GM19351 (cell line): ENCODE data around the gene DEXI.
"Not testable (repeated sequence)": the region's sequence is repeated elsewhere in the genome, so short reads cannot be mapped to it uniquely, and the experiment has no call there.

Experiments
- ATAC-seq: cut with Tn5 transposase; IDR thresholded peaks from one replicate; pipeline ENCODE4 v1.9.1; 2021; ENCODE audit warnings: mild to moderate bottlenecking, moderate library complexity; ENCODE audit not compliant: unreplicated experiment

Gene DEXI

DNA sequence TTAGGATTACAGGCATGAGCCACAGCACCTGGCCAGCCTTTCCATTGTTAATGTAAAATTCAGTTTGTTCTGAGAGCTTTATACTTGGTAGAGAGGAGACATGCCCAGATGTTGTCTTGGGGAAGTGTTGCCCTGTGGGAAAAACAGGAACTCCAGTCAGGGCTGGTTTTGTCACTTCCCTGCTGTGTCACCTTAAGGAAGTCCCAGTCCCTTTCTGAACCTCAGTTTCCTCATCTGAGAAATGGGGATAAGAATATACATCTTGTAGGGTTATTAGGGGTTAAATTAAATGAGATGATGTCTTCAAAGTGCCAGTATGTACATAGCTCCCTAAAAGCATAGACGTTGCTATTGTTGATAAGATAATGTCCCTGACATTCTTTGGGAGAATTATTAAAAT, 27.3 kb upstream of the DEXI start:
- no peak for ATAC-seq

DNA sequence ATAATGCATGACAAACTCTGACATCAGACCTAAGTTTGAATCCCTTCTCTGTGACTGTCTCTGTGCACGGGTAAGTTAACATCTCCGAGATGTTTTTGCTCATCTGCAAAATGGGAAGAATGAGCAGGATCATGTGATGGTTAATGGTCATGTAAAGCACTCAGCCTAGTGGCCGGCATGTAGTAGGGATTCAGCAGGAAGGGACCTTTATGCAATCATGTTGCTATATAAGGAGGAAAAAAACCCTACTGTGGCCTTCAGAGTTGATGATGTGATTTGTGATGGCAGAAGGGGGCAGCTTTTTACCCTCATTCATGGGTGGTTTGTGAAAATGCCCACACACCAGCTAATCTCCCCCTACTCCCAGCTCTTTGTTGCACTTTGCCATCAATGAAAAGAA, 26.2 kb upstream of the DEXI start:
- no peak for ATAC-seq

DNA sequence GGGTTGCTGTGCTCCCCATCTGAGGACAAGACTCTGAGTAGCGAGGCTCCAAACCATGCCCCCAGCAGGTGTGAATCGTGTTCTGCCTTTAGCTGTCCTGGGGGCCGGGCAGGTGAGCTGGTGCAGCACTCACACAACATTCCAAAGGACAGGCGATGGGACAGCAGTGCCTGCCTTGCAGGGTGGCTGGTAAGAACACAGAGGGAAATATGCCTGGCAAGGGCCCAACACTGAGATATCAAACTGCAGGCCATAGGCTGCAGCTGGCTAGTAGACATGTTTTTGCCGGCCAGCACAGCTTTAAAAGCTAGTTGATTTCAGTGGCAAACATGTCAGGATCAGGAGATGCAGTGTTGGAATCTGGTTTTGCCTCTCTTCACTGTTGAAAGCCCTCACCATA, 25.7 kb upstream of the DEXI start:
- ATAC-seq = no peak

DNA sequence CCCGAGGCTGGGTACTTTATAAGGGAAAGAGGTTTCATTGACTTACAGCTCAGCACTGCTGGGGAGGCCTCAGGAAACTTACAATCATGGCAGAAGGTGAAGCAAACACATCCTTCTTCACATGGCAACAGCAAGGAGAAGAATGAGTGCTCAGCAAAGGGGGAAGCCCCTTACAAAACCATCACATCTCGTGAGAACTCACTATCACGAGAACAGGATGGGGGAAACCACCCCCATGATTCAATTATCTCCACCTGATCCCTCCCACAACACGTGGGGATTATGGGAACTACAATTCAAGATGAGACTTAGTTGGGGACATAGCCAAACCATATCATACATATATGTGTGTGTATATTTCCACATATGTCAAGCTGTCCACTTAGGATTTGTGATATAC, 24.3 kb upstream of the DEXI start:
- not testable (repeated sequence) for ATAC-seq

DNA sequence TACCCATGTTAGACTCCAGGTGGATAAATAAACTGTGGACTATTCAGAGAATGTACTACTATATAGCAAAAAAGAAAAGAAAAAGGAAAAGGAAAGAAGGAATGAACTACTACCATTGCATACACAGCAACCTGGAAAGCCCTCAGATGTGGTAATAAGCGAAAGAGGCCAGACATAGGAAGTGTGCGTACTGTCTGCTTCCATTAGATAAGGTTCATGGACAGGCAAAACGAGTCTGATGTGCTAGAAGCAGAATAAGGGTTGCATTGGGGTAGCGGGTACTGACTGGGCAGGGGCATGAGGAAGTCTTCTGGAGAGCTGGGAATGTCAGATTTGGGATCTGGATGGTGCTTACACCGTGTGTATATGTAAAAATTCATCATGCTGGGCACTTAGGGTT, 23.9 kb upstream of the DEXI start:
- ATAC-seq = no peak

DNA sequence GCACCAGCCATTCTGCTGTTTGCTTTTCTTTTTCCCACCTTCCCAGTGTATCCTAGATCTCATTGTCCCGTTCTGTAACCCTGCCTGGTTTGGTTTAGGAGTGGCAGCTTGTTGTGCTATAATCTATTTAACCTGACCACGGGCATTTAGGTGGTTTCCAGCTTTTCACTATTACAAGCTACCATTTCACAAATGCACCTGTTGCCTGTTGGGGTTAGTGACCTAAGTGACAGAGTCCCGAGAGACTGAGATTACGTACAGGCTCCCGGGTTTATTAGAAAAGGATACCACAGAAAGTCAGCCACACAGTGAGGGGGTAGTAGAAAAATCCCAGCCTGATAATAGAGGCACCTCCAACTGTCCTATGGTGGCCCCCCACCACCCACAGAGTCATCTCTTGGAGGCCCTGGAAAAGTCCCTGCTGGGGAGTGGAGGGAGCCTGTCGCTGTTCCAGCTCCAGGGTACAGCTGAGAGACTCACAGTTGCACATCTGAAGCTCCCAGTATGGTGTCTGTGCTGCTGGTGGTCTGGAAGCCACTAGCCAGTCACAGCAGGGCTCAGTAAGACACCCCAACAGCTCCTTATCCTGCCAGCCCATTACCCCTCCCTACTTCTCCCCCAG, 23.3 kb upstream of the DEXI start:
- ATAC-seq = peak; percentile 67

DNA sequence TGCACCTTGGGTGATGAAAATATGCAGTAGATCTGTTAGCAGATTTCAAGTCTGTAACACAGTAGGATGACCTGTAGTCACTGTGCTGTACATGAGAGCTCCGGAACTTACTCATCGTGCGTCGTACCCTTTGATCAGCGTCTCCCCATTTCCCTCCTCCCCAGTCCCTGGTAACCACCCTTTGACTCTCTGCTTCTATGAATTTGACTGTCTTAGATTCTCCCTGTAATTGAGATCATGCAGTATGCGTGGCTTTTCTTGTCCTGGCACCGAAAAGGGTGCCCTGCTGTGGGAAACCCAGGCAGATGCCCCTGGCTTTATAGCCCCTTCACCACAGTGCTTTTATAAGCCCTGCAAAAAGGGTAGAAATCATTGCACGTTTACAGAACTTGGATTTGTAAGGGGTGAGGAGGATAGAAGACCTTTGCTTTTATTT, 22.6 kb upstream of the DEXI start:
- ATAC-seq = peak; percentile 58

DNA sequence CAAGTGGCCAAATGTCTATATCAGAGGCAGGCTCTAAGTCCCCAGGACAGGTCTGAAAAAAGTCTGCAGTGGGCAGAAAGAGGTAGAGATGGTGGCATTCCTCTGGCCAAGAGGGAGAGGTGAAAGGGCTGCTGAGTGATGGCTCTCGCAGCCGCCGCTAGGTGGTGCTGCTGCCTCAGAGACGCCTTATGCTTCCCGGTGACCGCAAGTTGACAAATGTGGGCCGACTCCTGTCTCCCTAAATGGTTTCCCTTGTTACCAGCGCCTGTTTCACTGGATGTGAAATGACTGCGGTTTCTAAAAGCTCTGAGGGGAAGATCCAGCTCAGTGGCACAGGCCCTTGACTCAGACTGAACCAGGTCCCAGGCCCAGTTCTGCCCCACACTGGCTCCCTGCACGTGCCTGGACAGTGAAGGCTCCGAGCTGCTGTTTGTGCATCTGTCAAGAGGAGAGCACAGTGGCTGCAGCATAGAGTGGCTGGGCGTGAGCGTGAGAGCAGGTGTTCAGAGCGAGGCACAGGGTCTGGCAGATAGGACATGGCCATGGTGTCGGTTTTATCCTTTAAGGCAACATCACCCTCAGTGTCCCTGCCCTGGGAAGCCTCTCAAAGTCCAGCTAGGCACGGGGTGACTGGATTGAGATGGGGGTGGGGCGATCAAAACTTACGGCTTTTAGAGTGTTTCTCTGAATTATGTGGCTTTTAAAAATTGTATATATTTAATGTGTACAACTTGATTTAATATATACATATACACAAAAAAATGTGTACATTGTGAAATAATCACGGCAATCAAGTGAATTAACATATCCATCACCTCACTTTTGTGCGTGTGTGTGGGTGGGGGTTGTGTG, 22.0 kb upstream of the DEXI start:
- peak; percentile 42 for ATAC-seq

DNA sequence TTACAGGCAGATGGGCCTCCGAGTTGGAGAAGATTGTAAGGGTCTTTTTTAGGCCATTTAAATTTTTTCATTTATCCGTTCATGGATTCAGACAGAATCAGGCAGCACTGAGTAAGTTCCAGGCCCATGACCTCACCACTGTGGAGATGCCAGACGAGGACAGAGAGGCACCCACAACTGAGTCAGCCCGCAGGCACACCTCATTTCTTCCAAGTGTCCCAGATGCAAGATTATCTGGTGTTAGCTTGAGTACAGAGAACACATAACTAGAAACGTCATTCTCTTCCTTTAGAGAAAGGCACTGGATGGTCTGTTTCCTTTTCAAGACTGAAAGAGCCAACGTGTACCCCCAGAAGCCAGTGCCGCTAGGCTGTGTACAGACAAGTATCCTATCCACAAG, 19.0 kb upstream of the DEXI start:
- no peak for ATAC-seq

DNA sequence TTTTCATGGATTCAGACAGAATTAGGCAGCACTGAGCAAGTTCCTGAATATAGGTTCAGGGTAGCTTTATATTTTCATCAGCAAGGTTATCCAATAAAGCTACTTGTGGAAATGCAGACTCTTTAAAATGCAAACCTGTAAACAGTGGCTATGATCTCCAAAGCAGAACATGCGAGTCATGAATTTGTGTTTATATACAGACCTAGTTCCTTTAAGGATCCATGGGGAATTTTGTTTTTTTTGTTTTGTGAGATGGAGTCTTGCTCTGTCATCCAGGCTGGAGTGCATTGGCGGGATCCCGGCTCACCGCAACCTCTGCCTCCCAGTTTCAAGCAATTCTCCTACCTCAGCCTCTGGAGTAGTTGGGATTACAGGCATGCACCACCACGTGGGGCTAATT, 16.9 kb upstream of the DEXI start:
- ATAC-seq = no peak

DNA sequence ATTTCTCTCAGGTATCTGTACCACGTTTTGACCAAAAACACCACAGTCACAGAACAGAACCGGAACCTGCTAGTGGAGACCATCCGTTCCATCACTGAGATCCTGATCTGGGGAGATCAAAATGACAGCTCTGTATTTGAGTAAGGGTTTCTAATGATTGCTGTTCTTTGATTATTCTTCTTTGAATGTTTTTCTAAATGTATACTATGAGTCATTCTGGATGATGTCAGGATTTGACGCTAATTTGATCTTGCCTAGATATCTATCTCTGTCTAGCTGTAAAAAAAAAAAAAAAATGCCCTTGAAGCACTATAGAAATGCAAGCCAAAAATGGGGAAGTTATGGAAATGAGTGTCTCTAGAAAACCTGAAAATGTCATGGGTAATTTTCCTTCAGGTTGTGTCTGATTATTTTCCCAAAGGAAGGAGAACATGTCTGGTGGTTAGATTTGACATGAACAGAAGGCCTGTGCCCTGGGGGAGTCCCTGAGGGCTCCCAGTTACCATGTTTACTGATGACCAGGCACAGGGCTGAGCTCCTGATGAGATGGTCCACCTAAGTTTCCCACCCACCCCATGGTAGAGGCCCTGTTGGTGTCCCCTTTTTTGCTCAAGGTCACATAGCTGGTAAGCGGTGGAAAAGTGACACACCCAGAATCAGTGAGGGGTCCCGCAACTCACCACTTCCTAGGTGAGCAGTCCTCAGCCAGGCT, 15.7 kb upstream of the DEXI start:
- no peak for ATAC-seq

DNA sequence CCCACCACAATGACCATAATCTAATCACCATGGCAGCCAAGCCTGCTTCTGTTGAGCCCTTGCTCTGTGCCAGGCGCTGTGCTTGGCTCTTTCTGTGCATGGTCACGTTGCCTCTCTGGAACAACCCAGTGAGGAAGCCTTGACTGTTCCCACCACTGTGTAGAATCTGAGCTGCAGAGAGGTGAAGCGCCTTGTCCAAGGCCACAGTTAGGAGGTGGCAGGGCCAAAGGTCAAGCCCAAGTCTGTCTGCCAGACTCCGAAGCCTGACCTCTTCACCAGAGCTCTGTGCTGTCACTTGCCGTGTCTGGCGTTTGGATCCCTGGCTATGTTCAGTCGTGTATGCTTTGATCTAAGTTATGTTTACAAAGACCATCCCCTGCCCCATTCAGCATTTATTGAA, 12.6 kb upstream of the DEXI start:
- ATAC-seq = no peak

DNA sequence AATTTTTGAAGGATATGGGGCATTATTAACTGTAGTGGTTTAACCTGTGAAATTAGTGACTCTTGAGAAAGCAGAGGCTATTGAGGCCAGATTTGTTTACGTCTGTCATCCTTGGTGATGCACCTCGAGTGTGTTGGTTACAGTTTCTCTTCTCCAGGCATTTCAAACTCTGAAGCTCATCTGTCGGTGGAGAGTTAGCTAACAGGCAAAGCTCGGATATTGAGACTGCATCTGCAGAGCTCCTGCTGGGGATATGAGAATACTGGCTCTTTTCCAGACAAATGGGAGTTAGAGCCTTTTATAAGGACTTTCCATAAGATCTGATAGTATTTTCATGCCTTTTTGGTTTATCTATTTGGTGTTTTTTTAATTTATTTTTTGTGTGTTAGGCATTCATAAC, 8.8 kb upstream of the DEXI start:
- ATAC-seq = no peak

DNA sequence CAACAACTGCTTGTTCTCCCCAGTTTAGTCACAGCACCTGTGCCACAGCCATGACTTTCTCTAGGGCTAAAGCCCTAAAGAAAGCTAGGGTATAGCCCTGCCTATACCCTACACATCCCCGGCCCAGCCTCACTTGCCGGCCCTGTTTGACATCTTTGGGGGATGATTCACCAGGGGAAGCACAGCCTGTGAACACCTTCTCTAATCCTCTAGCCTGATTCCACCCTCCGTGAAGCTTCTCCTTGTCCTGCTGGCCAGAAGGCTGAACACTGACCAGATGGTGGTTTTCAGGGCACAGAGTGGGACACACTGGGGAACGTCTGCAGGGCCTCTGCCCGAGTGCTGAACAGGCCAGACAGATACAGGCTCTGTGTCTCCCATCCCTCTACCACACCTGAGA, 8.1 kb upstream of the DEXI start:
- ATAC-seq = no peak

DNA sequence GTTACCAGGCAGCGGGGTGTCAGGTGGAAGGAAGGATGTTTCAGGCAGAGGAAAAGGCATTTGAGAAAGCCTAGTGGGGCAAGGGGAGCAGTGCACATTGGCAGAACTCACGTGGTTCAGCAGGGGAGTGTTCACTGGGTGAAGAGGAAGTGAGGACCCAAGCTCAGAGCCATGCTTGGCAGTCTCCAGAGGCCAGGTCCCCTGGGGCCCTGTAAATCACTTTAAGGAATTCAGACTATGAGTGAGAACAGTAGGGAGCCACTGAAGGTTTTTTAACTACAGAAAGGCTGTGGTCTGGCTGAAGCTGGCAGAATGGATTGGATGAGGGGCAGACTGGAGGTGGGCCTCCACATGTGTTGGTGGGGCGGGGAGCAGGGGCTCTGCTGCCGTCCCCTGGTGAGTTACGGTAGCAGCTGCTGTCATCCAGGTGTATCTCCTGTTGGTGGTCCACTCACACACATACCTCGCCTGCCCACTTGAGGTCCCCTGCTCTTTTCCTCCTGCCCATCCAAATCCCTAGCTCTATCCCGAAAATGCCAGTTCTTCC, 7.2 kb upstream of the DEXI start:
- ATAC-seq = peak; percentile 80

DNA sequence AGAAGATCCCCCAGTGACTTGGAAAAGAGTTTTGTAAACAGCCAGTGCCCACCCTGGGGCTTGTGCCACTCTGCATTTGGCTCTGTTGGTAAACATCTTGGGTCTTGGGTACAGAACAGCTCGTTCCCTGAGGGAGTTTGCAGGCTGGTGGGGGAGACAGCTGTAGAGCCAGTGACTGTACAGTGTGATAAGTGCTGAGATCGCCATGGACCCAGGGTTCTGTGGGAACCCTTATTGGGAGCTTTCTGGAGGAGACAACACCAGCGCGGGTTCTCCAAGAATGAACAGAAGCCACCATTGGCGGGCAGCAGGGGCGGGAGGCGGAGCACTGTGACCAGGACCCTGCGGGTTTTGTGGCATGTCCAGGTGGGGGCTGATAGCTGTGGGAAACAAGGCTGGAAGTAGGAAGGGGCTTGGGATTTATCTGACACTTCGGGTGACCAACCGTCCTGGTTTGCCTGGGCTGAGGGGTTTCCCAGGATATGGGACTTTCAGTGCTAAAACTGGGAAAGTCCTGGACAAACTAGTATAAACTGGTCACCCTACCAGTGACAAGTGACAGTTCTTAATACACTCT, 5.0 kb upstream of the DEXI start:
- ATAC-seq = no peak

DNA sequence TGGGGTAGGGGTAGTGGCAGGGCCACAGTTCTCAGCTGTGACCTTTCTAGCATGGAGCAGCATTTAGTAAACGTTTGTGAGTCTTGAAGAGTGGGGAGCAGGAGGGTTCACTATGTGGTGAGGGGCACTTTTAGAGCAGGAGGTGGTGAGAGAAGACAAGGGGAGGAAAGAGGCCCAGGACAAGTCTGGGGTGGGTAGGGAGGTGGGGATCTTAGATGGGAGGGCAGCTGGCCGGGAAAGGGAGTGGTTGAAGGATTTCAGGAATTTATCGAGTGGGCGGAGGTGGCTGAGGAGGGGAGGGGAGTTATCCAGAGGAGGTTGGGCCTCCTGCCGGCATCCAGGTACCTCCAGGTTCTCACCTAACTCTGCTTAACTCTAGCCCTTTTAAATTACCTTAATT, 4.0 kb upstream of the DEXI start:
- no peak for ATAC-seq

DNA sequence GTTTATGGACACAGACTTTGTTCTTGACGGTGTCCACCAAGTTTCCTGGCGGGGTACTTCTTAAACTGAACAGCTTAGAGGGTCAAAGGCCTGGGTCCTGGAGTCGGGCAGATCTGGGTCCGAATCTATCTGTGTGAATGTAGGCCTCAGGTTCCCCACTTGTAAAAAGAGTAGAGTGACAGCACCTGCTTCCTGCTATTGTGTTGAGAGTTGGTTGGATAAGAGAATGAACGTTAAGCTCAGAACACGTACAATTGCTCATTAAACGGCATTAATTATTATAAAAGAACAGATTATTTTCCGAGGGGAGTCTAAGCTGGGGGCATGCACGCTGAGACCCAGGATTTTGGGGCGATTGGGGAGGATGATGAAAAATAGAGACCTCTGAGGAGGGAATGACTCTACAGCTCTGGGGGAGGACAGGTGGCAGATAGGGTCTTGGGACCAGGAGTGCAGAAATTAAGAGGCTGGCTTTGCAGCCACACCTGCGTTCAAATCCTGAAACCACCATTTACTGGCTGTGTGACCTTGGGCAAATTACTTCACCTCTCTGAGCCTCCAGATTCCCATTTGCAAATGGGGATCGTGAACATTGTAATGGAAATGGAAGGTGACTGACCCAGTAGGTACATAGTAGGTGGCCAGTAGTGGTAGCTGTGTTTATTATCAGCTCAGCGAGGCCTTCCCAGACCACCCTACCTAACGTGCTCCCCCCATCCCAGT, 3.0 kb upstream of the DEXI start:
- no peak for ATAC-seq

DNA sequence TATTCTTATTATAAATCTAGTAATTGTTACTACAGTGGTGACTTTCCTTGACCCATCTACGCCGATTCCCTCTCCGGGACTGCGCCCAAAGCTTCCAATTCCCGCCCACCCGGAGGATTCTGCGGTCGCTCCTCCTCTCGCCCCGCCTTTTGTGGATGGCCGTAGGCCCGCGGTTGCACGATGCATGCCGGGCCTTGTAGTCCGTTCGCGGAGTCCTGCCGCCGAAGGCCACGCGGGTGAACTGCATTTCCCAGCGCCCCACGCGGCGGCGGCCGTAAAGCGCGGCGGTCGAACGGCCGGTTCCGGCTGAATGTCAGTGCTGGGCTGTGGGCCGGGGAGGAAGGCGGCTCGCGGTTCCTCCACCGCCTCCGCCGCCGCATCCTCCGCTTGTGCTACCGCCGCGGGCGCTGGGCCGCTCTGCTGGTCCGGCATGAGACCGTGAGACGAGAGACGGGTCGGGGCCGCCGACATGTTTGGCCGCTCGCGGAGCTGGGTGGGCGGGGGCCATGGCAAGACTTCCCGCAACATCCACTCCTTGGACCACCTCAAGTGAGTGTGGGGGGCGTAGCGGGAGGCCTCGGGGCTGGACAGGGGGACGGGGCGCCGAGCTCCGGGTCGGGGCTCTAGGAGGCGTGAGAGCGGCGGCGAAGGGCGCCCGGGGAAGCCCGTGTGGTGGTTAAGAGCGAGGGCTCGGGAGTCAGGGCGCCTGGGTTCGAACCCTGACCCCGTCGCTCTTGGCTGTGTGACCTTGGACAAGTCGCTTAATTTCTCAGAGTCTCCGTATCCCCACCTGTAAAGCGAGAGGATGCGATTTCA, 2.2 kb upstream of the DEXI start, which contains the start of gene CLEC16A:
CLEC16A (plus strand) TSS at position 316 of the 816 bp plus-strand sequence; CDS start at position 470, 154 bp downstream.
- peak; percentile 65 for ATAC-seq

DNA sequence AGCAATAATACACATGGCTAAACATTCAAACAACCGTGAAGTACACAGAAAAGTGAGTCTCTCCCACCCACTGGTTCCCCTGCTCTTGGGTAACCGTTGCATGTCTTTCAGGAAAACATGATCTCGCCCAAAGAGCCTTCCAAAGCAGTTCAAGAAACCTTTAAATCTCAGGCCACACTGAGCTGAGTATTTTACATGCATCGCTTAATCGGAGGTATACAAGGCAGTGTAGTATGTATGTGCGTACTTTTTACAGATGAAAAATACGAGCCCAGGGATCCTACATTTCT, 741 bp upstream of the DEXI start:
- no peak for ATAC-seq
